ENCODE data around the gene CASP9. TPM values are rescaled to one million over a fixed set of nuclear protein-coding genes. Genes with fewer than 3 reads are reported as not detected.
"Not testable (repeated sequence)": the region's sequence is repeated elsewhere in the genome, so short reads cannot be mapped to it uniquely, and the experiment has no call there.

The CASP9 gene
- total and polyA plus RNA-seq, 7 donors, result 5.3 to 10.5 (median 8.0) TPM

DNA sequence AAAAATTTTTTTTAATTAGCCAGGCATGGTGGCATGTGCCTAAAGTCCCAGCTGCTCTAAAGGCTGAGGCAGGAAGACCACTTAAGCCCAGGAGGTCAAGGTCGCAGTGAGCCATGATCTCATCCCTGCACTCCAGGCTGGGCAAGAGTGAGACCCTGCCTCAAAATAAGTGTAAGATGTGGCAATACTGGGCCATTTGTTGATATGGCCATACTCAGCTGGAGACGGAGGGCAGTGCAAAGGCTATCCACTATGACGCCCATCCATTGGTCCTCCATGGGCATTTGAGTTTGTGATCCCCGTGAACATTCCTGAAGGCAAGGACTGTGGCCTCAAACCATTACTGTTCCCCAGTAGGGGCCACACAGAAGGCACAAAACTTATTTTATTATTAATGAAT is 1.5 kb downstream of the CASP9 start:
- Histone ChIP-seq H3K4me3 (no peak overlapping the region), H3K27ac (peak overlapping the region; percentile 91), H3K4me1 (peaks cover 20% of the 10 kb centered on the region), H3K9me3 (no peaks in the 10 kb centered on the region), H3K27me3 (ENCODE audit: insufficient read depth in 3 of 3, low read length in 2 of 3) (no peaks in the 10 kb centered on the region), H3K36me3 (ENCODE audit: insufficient read depth in 1 of 2, low read depth in 1 of 2) (peaks cover 0 to 2% of the 10 kb centered on the region in 2 donors)
- ATAC-seq, result no peak
- intact Hi-C loops (cut with DNase I), result no loop called here
- 93 to 96% (median 93%) methylated on average over 4 of the region's 4 CpGs for WGBS, 3 donors
- TF ChIP-seq, protein P1, sequence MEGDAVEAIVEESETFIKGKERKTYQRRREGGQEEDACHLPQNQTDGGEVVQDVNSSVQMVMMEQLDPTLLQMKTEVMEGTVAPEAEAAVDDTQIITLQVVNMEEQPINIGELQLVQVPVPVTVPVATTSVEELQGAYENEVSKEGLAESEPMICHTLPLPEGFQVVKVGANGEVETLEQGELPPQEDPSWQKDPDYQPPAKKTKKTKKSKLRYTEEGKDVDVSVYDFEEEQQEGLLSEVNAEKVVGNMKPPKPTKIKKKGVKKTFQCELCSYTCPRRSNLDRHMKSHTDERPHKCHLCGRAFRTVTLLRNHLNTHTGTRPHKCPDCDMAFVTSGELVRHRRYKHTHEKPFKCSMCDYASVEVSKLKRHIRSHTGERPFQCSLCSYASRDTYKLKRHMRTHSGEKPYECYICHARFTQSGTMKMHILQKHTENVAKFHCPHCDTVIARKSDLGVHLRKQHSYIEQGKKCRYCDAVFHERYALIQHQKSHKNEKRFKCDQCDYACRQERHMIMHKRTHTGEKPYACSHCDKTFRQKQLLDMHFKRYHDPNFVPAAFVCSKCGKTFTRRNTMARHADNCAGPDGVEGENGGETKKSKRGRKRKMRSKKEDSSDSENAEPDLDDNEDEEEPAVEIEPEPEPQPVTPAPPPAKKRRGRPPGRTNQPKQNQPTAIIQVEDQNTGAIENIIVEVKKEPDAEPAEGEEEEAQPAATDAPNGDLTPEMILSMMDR (IDR thresholded peaks at IDR 0.05), result no peak
- DNase-seq, result no peak

DNA sequence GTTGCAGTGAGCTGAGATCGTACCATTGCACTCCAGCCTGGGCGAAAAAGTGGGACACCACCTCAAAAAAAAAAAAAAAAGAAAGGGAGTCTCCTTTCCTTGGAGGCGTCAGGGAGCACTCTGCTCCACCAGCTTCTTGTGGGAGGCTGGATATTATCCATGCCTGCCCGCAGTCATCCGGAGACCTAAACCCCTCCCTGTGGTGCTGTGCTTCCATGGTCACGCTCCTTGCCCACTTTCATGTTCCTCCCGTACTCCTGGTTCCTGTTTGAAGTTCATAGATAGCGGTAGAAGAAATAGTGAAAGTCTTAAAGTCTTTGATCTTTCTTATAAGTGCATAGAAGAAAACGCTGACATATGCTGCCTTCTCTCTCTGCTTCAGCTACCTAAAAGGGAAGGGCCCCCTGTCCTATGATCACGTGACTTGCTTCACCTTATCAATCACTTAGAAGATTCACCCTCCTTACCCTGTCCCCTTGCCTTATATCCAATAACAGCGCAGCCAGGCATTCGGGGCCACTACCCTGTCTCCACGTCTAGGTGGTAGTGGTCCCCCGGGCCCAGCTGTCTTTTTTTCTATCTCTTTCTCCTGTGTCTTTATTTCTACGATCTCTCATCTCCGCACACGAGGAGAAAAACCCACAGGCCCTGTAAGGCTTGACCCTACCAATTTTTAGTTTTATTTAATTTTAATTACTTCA is 2.7 kb downstream of the CASP9 start:
- DNase-seq; H3K27ac ChIP-seq; ATAC-seq; H3K4me3 ChIP-seq; intact Hi-C loops (cut with DNase I); H3K27me3 ChIP-seq (ENCODE audit: insufficient read depth in 3 of 3, low read length in 2 of 3); H3K9me3 ChIP-seq: not testable (repeated sequence)
- Histone ChIP-seq H3K4me1 (peaks cover 18% of the 10 kb centered on the region), H3K36me3 (ENCODE audit: insufficient read depth in 1 of 2, low read depth in 1 of 2) (peaks cover 0 to 14% of the 10 kb centered on the region in 2 donors)
- 89 to 94% (median 92%) methylated on average over 16 to 17 of the region's 17 CpGs for WGBS, 3 donors

DNA sequence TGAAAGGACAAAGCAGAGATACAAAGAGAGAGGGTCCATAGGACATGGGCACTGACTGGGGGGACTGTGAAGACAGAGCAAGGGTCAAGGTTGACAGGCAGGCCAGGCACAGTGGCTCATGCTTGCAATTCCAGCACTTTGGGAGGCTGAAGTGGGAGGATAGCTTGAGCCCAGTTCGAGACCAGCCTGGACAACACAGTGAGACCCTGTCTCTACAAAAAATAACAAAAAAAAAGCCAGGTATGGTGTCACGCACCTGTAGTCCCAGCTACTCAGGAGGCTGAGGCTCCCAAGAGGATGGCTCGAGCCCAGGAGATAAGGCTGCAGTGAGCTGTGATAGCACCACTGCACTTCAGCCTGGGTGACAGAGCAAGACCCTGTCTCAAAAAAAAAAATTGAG is 4.4 kb downstream of the CASP9 start:
- peaks cover 0 to 20% of the 10 kb centered on the region in 2 donors for H3K36me3 ChIP-seq (ENCODE audit: insufficient read depth in 1 of 2, low read depth in 1 of 2)
- peaks cover 8% of the 10 kb centered on the region for H3K4me1 ChIP-seq
- no peaks in the 10 kb centered on the region for H3K27me3 ChIP-seq (ENCODE audit: insufficient read depth in 3 of 3, low read length in 2 of 3)
- no peak overlapping the region for H3K4me3 ChIP-seq
- no peak overlapping the region for H3K27ac ChIP-seq
- H3K9me3 ChIP-seq, result no peaks in the 10 kb centered on the region
- intact Hi-C loops (cut with DNase I), result no loop called here
- TF ChIP-seq, protein P1 (IDR thresholded peaks at IDR 0.05), result no peak
- no peak for DNase-seq
- no peak for ATAC-seq
- WGBS, 3 donors, result 95 to 100% (median 96%) methylated on average over 3 of the region's 3 CpGs

DNA sequence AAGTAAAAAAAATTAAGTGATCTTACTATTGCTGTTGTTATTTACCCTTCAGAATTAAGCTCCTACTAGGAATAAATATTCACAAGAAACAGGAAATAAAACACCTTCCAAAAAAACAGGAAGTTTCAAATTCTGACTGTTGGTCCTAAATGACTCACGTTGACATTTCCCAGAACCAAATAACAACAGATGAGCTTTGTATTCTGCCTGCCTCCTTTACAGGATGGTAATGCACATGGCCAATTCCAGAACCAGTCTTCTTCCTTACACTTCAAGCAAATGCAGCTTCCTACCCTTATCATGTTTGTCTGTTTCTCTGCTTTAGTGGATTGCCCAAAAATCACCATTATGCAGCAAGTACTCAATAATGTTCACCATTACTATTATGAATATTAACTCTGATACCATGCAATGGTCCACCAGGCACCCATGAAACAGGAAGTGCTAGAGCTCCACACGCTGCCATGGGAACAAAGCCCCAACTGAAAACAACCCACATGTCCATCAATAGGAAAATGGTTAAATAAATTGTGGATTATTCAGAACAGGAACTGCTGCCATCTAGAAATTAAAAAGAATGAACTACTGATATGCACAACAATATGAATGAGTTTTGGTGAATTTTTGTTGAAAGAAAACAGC is 8.9 kb downstream of the CASP9 start:
- DNase-seq, result no peak
- TF ChIP-seq, protein P1 (IDR thresholded peaks at IDR 0.05), result no peak
- intact Hi-C loops (cut with DNase I), result no loop called here
- Histone ChIP-seq H3K9me3 (no peaks in the 10 kb centered on the region), H3K27me3 (ENCODE audit: insufficient read depth in 3 of 3, low read length in 2 of 3) (no peaks in the 10 kb centered on the region), H3K36me3 (ENCODE audit: insufficient read depth in 1 of 2, low read depth in 1 of 2) (peaks cover 0 to 29% of the 10 kb centered on the region in 2 donors), H3K27ac (no peak overlapping the region), H3K4me1 (no peaks in the 10 kb centered on the region), H3K4me3 (no peak overlapping the region)
- no peak for ATAC-seq
- 51 to 69% (median 58%) methylated on average over 2 of the region's 2 CpGs for WGBS, 3 donors

DNA sequence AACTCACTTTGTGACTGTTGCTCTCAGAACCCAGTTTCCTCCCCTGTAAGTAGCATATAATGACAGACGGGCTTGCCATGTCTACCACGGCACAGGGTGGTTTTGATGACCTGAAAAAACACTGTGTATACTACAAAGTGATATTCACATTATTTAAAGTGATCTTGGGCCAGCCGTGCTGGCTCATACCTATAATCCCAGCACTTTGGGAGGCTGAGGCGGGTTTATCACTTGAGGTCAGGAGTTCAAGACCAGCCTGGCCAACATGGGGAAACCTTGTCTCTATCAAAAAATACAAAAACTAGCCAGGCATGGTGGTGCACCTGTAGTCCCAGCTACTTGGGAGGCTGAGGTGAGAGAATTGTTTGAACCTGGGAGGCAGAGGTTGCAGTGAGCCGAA is 9.5 kb downstream of the CASP9 start:
- H3K9me3 ChIP-seq; DNase-seq; intact Hi-C loops (cut with DNase I); H3K4me1 ChIP-seq; H3K4me3 ChIP-seq; H3K27me3 ChIP-seq (ENCODE audit: insufficient read depth in 3 of 3, low read length in 2 of 3); H3K27ac ChIP-seq; ATAC-seq: not testable (repeated sequence)
- peaks cover 0 to 29% of the 10 kb centered on the region in 2 donors for H3K36me3 ChIP-seq (ENCODE audit: insufficient read depth in 1 of 2, low read depth in 1 of 2)
- 90 to 96% (median 91%) methylated on average over 5 of the region's 5 CpGs for WGBS, 3 donors
